Measurements from ENCODE around the gene RYR2. TPM values are rescaled to one million over a fixed set of nuclear protein-coding genes. Genes with fewer than 3 reads are reported as not detected.

The RYR2 gene
- total RNA-seq, 1 donor from 2014 or later: 0.90 TPM

DNA sequence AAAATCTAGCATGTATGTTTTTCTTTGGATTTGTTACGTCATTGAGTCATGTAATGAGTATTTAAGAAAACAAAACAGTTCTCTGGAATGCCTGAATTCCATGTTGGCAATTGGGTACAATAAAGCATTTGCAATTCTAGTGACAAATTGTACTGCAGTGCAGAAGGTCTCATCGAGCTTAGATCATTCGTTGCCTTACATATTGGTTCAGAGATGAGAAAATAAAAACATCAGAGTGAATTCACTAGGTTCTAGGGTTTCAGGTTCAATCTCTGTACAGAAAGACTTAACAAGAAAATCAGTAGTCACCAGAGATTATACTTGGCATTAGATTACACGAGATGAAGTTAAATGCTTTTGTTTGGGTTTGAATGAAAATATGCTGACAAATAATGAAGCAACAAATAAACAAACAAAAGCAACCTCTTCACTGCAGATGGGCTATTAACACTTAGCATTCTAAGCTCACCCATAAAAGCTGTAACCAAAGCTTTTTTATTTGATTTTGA, 124.7 kb downstream of the RYR2 start:
- DNase-seq (ENCODE audit: low spot score): no peak
- no peak for TF ChIP-seq EZH2 (IDR thresholded peaks at IDR 0.05)
- no peak for TF ChIP-seq EZH2phosphoT487 (IDR thresholded peaks at IDR 0.05)
- TF ChIP-seq, protein P1, sequence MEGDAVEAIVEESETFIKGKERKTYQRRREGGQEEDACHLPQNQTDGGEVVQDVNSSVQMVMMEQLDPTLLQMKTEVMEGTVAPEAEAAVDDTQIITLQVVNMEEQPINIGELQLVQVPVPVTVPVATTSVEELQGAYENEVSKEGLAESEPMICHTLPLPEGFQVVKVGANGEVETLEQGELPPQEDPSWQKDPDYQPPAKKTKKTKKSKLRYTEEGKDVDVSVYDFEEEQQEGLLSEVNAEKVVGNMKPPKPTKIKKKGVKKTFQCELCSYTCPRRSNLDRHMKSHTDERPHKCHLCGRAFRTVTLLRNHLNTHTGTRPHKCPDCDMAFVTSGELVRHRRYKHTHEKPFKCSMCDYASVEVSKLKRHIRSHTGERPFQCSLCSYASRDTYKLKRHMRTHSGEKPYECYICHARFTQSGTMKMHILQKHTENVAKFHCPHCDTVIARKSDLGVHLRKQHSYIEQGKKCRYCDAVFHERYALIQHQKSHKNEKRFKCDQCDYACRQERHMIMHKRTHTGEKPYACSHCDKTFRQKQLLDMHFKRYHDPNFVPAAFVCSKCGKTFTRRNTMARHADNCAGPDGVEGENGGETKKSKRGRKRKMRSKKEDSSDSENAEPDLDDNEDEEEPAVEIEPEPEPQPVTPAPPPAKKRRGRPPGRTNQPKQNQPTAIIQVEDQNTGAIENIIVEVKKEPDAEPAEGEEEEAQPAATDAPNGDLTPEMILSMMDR (IDR thresholded peaks at IDR 0.05): no peak
- Histone ChIP-seq H3K4me1 (no peaks in the 10 kb centered on the region), H3K27ac (no peak overlapping the region), H4K20me1 (ENCODE audit: low read depth) (no peaks in the 10 kb centered on the region), H3F3A (ENCODE audit: low read depth) (no peaks in the 10 kb centered on the region), H3K27me3 (no peaks in the 10 kb centered on the region), H3K36me3 (no peaks in the 10 kb centered on the region), H3K4me2 (no peak overlapping the region), H3K4me3 (no peak overlapping the region), H3K9ac (no peak overlapping the region), H2AFZ (replicated peaks) (no peak overlapping the region), H3K79me2 (ENCODE audit: low read depth) (no peaks in the 10 kb centered on the region), H3K9me3 (ENCODE audit: low read depth) (no peaks in the 10 kb centered on the region)
- H3K4me3 Mint-ChIP-seq: no peak overlapping the region
- no peak overlapping the region for H3K27ac Mint-ChIP-seq
- peaks cover 4% of the 10 kb centered on the region for H3K27me3 Mint-ChIP-seq (ENCODE audit: insufficient read depth, low read depth)
- no peaks in the 10 kb centered on the region for H3K36me3 Mint-ChIP-seq
- H3K9me3 Mint-ChIP-seq: no peaks in the 10 kb centered on the region
- H3K4me1 Mint-ChIP-seq: peaks cover 3% of the 10 kb centered on the region

DNA sequence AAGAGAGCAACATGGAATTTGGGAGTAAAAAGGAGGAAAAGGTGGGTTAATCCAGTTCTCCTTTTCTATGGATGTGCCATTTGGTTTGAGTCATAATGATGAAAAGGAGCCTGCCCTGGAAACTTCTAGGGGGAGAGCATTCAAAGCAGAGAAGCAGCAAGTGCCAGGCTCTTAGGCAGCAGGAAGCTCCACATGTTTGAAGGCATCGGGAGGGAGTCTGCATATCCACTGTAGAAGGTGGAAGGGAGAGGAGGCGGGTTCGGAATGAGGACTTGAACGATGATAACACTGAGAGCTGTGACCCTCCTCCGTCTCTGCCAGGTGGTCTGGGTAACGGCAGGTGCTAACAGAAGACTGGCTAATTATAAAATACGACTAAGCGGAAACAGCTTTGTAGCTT, 128.2 kb downstream of the RYR2 start:
- H3K36me3 Mint-ChIP-seq: no peaks in the 10 kb centered on the region
- no peak overlapping the region for H3K4me3 Mint-ChIP-seq
- no peak overlapping the region for H3K27ac Mint-ChIP-seq

DNA sequence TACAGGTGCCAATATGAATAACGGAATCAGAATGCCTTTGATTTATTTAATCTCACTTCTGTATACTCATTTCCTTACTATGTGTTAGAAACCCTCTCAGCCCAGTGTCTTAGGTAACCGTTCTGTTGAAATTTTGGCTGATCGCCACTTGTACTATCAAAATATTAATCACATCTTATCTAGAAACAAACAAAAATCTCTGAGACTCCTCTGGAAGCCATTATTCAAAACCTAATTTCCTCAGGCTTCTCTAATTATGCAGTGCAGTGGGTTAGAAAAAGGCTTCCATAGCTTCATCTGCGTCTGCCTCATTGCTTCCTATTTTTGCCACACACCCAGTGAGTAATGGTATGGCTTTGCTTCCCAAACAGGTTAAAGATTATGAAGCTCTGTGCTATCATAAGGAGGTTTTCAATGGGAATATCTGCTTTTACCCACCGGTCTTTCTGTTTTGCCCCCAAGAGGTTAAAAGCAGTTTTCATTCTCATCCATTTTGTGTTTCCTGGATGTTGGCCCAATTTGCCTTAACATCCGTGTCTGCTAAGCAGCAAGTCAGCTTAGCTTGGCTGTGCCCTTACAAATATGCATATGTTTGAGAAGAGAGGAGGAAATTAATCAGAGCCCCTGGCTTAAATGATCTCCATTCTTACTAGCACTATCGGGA, 129.6 kb downstream of the RYR2 start:
- Mint-ChIP-seq H3K4me1 (peaks cover 6% of the 10 kb centered on the region), H3K9me3 (no peaks in the 10 kb centered on the region), H3K27me3 (ENCODE audit: insufficient read depth, low read depth) (peaks cover 4% of the 10 kb centered on the region), H3K27ac (no peak overlapping the region), H3K36me3 (no peaks in the 10 kb centered on the region), H3K4me3 (no peak overlapping the region)
- Histone ChIP-seq H3K27me3 (no peaks in the 10 kb centered on the region), H3F3A (ENCODE audit: low read depth) (no peaks in the 10 kb centered on the region), H4K20me1 (ENCODE audit: low read depth) (no peaks in the 10 kb centered on the region), H3K9ac (no peak overlapping the region), H3K36me3 (no peaks in the 10 kb centered on the region), H3K79me2 (ENCODE audit: low read depth) (no peaks in the 10 kb centered on the region), H3K27ac (no peak overlapping the region), H2AFZ (replicated peaks) (peak overlapping the region; percentile 52), H3K4me3 (no peak overlapping the region), H3K4me2 (no peak overlapping the region), H3K4me1 (no peaks in the 10 kb centered on the region), H3K9me3 (ENCODE audit: low read depth) (no peaks in the 10 kb centered on the region)
- TF ChIP-seq EZH2 (IDR thresholded peaks at IDR 0.05) (no peak), EZH2phosphoT487 (IDR thresholded peaks at IDR 0.05) (no peak)
- TF ChIP-seq, protein P1 (IDR thresholded peaks at IDR 0.05): no peak
- DNase-seq (ENCODE audit: low spot score): no peak

More for the DNA sequence above, 128.2 kb downstream of the RYR2 start:
- Histone ChIP-seq H3K9me3 (ENCODE audit: low read depth) (no peaks in the 10 kb centered on the region), H3K36me3 (no peaks in the 10 kb centered on the region), H3F3A (ENCODE audit: low read depth) (no peaks in the 10 kb centered on the region), H3K4me1 (no peaks in the 10 kb centered on the region), H3K4me3 (no peak overlapping the region), H3K27me3 (no peaks in the 10 kb centered on the region), H3K27ac (no peak overlapping the region), H3K79me2 (ENCODE audit: low read depth) (no peaks in the 10 kb centered on the region), H4K20me1 (ENCODE audit: low read depth) (no peaks in the 10 kb centered on the region), H2AFZ (replicated peaks) (no peak overlapping the region), H3K4me2 (no peak overlapping the region), H3K9ac (no peak overlapping the region)
- no peaks in the 10 kb centered on the region for H3K9me3 Mint-ChIP-seq
- TF ChIP-seq EZH2phosphoT487 (IDR thresholded peaks at IDR 0.05) (no peak), EZH2 (IDR thresholded peaks at IDR 0.05) (no peak)
- TF ChIP-seq, protein P1 (IDR thresholded peaks at IDR 0.05): no peak
- no peak for DNase-seq (ENCODE audit: low spot score)
- H3K27me3 Mint-ChIP-seq (ENCODE audit: insufficient read depth, low read depth): peaks cover 4% of the 10 kb centered on the region
- H3K4me1 Mint-ChIP-seq: peaks cover 6% of the 10 kb centered on the region
